G401 (cell line): ENCODE measurements around the gene CYB561. TPM values are rescaled to one million over a fixed set of nuclear protein-coding genes. Genes with fewer than 3 reads are reported as not detected.

Experiments used
- DNase-seq: peaks from one replicate; pipeline ENCODE4 v3.0.0-alpha.2; 2015; ENCODE audit warnings: low spot score
- in situ Hi-C: cut with HindIII; loops from 2 replicates; pipeline ENCODE4 v1.10.0; 2016; ENCODE audit warnings: low sequenced_read_pairs, mixed read lengths
- total RNA-seq: library from RNA; depleted of rRNA; stranded (reverse); fragments of >200 nt; shearing (Covaris generic); gene quantifications from 2 replicates; pipeline ENCODE4 v1.2.3, GENCODE V29; 2014; rRNA removed

CYB561 gene
- total RNA-seq, 1 experiment from 2014 or later: not detected

DNA sequence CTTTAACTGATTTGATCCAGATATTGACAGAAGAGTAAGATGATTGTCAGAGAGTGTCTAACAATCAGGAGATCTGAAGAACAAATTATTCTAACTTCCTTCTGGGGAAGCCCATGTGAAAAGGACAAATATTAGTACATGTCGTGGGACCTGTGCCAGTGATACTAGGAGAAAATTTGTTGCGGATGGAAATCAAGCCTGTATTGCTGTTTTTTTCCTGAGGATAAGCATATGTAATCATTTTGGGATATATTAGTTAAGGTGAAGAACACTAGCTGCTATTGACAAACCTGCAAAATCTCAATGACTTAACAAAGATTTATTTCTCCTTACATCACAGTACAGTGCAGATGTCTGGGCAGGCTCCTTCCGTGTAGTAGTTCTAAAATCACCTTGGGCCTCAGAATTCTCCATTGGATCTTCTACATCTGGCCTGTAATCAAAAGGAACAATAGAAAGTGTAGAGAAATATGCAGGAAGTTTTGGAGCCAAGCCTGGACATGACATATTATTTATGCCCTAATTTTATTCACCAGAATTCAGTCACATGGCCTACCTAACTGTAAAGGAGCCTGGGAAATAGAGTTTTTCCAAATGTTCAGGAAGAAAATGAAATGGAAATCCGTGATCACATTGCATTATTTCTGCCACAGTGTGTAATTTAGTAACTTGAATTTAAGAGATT lies 58.3 kb downstream of the CYB561 start:
- in situ Hi-C loops: no loop called here
- no peak for DNase-seq

DNA sequence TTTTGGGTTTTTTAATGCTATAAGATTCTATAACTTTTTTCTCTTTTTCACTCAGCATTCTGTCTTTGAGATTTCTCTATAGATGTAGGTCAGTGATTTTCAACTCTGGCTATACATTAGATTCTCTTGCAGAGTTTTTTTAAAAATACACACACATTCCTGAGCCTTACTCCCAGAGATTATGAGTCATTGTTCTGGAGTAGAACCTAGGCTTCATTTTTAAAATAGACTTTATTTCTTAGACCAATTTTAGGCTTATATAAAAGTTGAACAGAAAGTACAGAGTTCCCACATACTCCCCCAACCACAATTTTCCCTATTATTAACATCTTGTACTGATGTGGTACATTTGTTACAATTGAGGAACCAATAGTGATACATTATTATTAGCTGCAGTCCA lies 63.3 kb downstream of the CYB561 start:
- no peak for DNase-seq
- in situ Hi-C loops: no loop called here

Other genes with a start within 250 kb of the CYB561 start
- 1.1 and 2.4 TPM in 2 replicates for gene ACE, start 30.8 kb upstream of the CYB561 start, total RNA-seq
- 0.37 TPM in 1 of 2 replicates, not detected in the other for gene KCNH6, start 77.1 kb upstream of the CYB561 start, total RNA-seq
- gene DCAF7, start 104.2 kb upstream of the CYB561 start, total RNA-seq: 14.7 and 18.7 TPM in 2 replicates
- gene TACO1, start 154.6 kb upstream of the CYB561 start, total RNA-seq: 63.9 and 64.6 TPM in 2 replicates
- gene MAP3K3, start 176.1 kb upstream of the CYB561 start, total RNA-seq: 9.1 and 13.8 TPM in 2 replicates